COR-L47 (cell line): ENCODE results near the gene CCDC59.
A peak's percentile ranks its signal among the peaks of the same experiment; 100 is the strongest.
"Not testable (repeated sequence)": the region's sequence is repeated elsewhere in the genome, so short reads cannot be mapped to it uniquely, and the experiment has no call there.

ENCODE experiments used
- DNase-seq: peaks from one replicate; lab custom pipeline; 2025; lab: John Stamatoyannopoulos, UW

CCDC59 gene

GRCh38 chr12:82358200-82359114 is at the start of gene CCDC59, which contains the start of gene METTL25:
Gene CCDC59 (minus strand): TSS chr12:82358387. CDS start chr12:82358376, 11 bp downstream.
Gene METTL25 (plus strand): TSS chr12:82358529. CDS start chr12:82358566, 37 bp downstream.
- peak; percentile 97 for DNase-seq

GRCh38 chr12:82407481-82407880 is 49.3 kb upstream of the CCDC59 start:
- DNase-seq: no peak

GRCh38 chr12:82406651-82407050 is 48.5 kb upstream of the CCDC59 start:
- DNase-seq: no peak

- DNase-seq: no peak
Observed at GRCh38 chr12:82400819-82401218, 42.6 kb upstream of the CCDC59 start.

- DNase-seq: no peak
Observed at GRCh38 chr12:82398879-82399278, 40.7 kb upstream of the CCDC59 start.

GRCh38 chr12:82383930-82384552 is 25.9 kb upstream of the CCDC59 start:
- peak; percentile 6 for DNase-seq

- no peak for DNase-seq
Observed at GRCh38 chr12:82378997-82379396, 20.8 kb upstream of the CCDC59 start.

GRCh38 chr12:82375201-82375600 is 17.0 kb upstream of the CCDC59 start:
- no peak for DNase-seq

- no peak for DNase-seq
Observed at GRCh38 chr12:82366197-82366596, 8.0 kb upstream of the CCDC59 start.

- DNase-seq: no peak
Observed at GRCh38 chr12:82363990-82364389, 5.8 kb upstream of the CCDC59 start.

GRCh38 chr12:82361461-82361915 is 3.3 kb upstream of the CCDC59 start:
- DNase-seq: no peak

- not testable (repeated sequence) for DNase-seq
Observed at GRCh38 chr12:82360834-82361233, 2.6 kb upstream of the CCDC59 start.

- peak; percentile 48 for DNase-seq
Observed at GRCh38 chr12:82359115-82359478, 910 bp upstream of the CCDC59 start.

- DNase-seq: no peak
Observed at GRCh38 chr12:82357845-82358199, 365 bp downstream of the CCDC59 start.

GRCh38 chr12:82357340-82357739 is 847 bp downstream of the CCDC59 start:
- DNase-seq: no peak

GRCh38 chr12:82351390-82351789 is 6.8 kb downstream of the CCDC59 start:
- no peak for DNase-seq

GRCh38 chr12:82350161-82350560 is 8.0 kb downstream of the CCDC59 start:
- no peak for DNase-seq

GRCh38 chr12:82329508-82329907 is 28.7 kb downstream of the CCDC59 start:
- DNase-seq: peak; percentile 99

- DNase-seq: no peak
Observed at GRCh38 chr12:82327861-82328260, 30.3 kb downstream of the CCDC59 start.

GRCh38 chr12:82326905-82327503 is 31.2 kb downstream of the CCDC59 start:
- peak; percentile 29 for DNase-seq

- DNase-seq: no peak
Observed at GRCh38 chr12:82325540-82326336, 32.4 kb downstream of the CCDC59 start.

GRCh38 chr12:82319276-82319675 is 38.9 kb downstream of the CCDC59 start:
- DNase-seq: no peak
